Keratinocyte (primary cell): ENCODE data around the gene G6PC1.

Source experiments
- CTCF ChIP-seq, 3 experiments: IDR thresholded peaks in 1 of 3; conservative IDR thresholded peaks in 1 of 3; optimal IDR thresholded peaks in 1 of 3; 2 replicates in 2 of 3; 3 replicates in 1 of 3; pipeline versions ENCODE3 to v1.5.1; 2011; ENCODE audit warnings: low read length in 3 of 3, mild to moderate bottlenecking in 3 of 3, moderate library complexity in 2 of 3, control low read depth in 1 of 3, inconsistent platforms in 1 of 3; ENCODE audit not compliant: insufficient read depth in 2 of 3; ENCODE audit errors: extremely low read depth in 1 of 3
- EZH2 ChIP-seq: IDR thresholded peaks from one replicate; pipeline ENCODE4 v1.6.1; 2012; ENCODE audit warnings: inconsistent platforms, mild to moderate bottlenecking, low read length, moderate library complexity

- TF ChIP-seq EZH2 = no peak
- TF ChIP-seq CTCF (optimal IDR thresholded peaks at IDR 0.05 in 1 of 3, IDR thresholded peaks at IDR 0.05 in 1 of 3, conservative IDR thresholded peaks at IDR 0.05 in 1 of 3; ENCODE audit: extremely low read depth in 1 of 3, insufficient read depth in 2 of 3, low read length in 3 of 3) = no peak
These were observed 47.0 kb upstream of the G6PC1 start for GRCh38 chr17:42853597-42853967.
